Measurements from ENCODE around the gene ZNF428. TPM values are rescaled to one million over a fixed set of nuclear protein-coding genes. Genes with fewer than 3 reads are reported as not detected.

The ZNF428 gene
- total RNA-seq, 2 donors from 2014 or later, result 21.5 to 27.4 TPM

DNA sequence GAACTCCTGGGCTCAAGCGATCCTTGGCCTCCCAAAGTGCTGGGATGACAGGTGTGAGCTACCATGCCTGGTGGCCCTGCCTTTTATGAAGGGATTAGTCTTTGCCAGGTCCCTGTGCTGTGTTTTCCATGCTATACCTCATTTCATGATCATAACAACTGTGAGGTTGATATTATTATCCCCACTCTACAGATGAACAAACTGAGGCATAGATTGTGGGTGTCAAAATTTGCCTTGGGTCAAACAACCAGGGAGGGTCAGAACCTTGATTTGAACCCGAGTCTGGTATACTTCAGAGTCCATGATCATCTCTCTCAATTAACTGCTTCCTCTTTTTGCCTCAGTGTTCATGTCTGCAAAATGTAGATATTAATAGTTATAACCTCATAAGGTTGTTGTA lies 36.9 kb downstream of the ZNF428 start:
- no peak overlapping the region for H3K9ac ChIP-seq (ENCODE audit: low read depth in 2 of 2, low read length in 2 of 2)
- DNase-seq, result no peak
- H3K27ac ChIP-seq, result no peak overlapping the region
- H3K36me3 ChIP-seq, result no peaks in the 10 kb centered on the region
- H3K27me3 ChIP-seq, result no peaks in the 10 kb centered on the region
- H3K4me3 ChIP-seq, result no peak overlapping the region
- intact Hi-C loops (cut with DNase I), result no loop called here
- TF ChIP-seq, protein P1, sequence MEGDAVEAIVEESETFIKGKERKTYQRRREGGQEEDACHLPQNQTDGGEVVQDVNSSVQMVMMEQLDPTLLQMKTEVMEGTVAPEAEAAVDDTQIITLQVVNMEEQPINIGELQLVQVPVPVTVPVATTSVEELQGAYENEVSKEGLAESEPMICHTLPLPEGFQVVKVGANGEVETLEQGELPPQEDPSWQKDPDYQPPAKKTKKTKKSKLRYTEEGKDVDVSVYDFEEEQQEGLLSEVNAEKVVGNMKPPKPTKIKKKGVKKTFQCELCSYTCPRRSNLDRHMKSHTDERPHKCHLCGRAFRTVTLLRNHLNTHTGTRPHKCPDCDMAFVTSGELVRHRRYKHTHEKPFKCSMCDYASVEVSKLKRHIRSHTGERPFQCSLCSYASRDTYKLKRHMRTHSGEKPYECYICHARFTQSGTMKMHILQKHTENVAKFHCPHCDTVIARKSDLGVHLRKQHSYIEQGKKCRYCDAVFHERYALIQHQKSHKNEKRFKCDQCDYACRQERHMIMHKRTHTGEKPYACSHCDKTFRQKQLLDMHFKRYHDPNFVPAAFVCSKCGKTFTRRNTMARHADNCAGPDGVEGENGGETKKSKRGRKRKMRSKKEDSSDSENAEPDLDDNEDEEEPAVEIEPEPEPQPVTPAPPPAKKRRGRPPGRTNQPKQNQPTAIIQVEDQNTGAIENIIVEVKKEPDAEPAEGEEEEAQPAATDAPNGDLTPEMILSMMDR (IDR thresholded peaks at IDR 0.05), result no peak
- H3K4me1 ChIP-seq, result no peaks in the 10 kb centered on the region
- no peaks in the 10 kb centered on the region for H3K9me3 ChIP-seq

GRCh38 chr19:43581467-43581866 lies 38.0 kb downstream of the ZNF428 start:
- H3K4me1 ChIP-seq, result no peaks in the 10 kb centered on the region
- H3K36me3 ChIP-seq, result no peaks in the 10 kb centered on the region
- no peak for DNase-seq
- peak overlapping the region in 1 of 2 donors; percentile 21 for H3K9ac ChIP-seq (ENCODE audit: low read depth in 2 of 2, low read length in 2 of 2)
- no peaks in the 10 kb centered on the region for H3K9me3 ChIP-seq
- intact Hi-C loops (cut with DNase I), result no loop called here
- H3K27ac ChIP-seq, result no peak overlapping the region
- TF ChIP-seq, protein P1 (IDR thresholded peaks at IDR 0.05), result no peak
- H3K27me3 ChIP-seq, result no peaks in the 10 kb centered on the region
- peak overlapping the region; percentile 33 for H3K4me3 ChIP-seq

- Histone ChIP-seq H3K9ac (ENCODE audit: low read depth in 2 of 2, low read length in 2 of 2) (no peak overlapping the region), H3K36me3 (no peaks in the 10 kb centered on the region), H3K27ac (no peak overlapping the region), H3K4me1 (peaks cover 7% of the 10 kb centered on the region), H3K9me3 (no peaks in the 10 kb centered on the region), H3K4me3 (no peak overlapping the region), H3K27me3 (no peaks in the 10 kb centered on the region)
- TF ChIP-seq, protein P1 (IDR thresholded peaks at IDR 0.05), result no peak
- intact Hi-C loops (cut with DNase I), result no loop called here
- DNase-seq, result no peak
Observed at GRCh38 chr19:43578787-43579186, 40.6 kb downstream of the ZNF428 start.

GRCh38 chr19:43575955-43576878 lies 43.2 kb downstream of the ZNF428 start:
- peaks cover 7% of the 10 kb centered on the region for H3K4me1 ChIP-seq
- intact Hi-C loops (cut with DNase I), result loop anchor here (1.0 kb wide), 1 partner anchor 20 kb away; the partner anchor contains the start of genes IRGQ and ZNF576

GRCh38 chr19:43575156-43575950 lies 44.1 kb downstream of the ZNF428 start, which contains the start of the genes PINLYP and XRCC1:
Gene PINLYP (plus strand): TSS chr19:43575801. CDS start chr19:43577192, 1,391 bp downstream.
Gene XRCC1 (minus strand): TSS chr19:43575527. CDS start chr19:43575458, 69 bp downstream.
- peak within 1 kb of the TSS; percentile 80 for H3K4me3 ChIP-seq
- peak within 1 kb of the TSS; percentile 39 for H3K27ac ChIP-seq
- peaks cover 7% of the 10 kb centered on the region for H3K4me1 ChIP-seq
- intact Hi-C loops (cut with DNase I), result loop anchor here (1.0 kb wide), 1 partner anchor 21 kb away; the partner anchor contains the start of genes IRGQ and ZNF576
- no peaks in the 10 kb centered on the region for H3K9me3 ChIP-seq
- TF ChIP-seq, protein P1 (IDR thresholded peaks at IDR 0.05), result no peak
- H3K9ac ChIP-seq (ENCODE audit: low read depth in 2 of 2, low read length in 2 of 2), result peak within 1 kb of the TSS; percentile 74 to 95
- no peaks in the 10 kb centered on the region for H3K36me3 ChIP-seq
- peak; percentile 97 for DNase-seq
- H3K27me3 ChIP-seq, result no peaks in the 10 kb centered on the region

More at GRCh38 chr19:43575955-43576878, 43.2 kb downstream of the ZNF428 start:
- DNase-seq, result no peak
- Histone ChIP-seq H3K4me3 (peak overlapping the region; percentile 80), H3K9ac (ENCODE audit: low read depth in 2 of 2, low read length in 2 of 2) (no peak overlapping the region), H3K36me3 (no peaks in the 10 kb centered on the region), H3K9me3 (no peaks in the 10 kb centered on the region), H3K27ac (no peak overlapping the region), H3K27me3 (no peaks in the 10 kb centered on the region)
- TF ChIP-seq, protein P1 (IDR thresholded peaks at IDR 0.05), result no peak

All from colonic mucosa (tissue), 4 donors.